ENCODE results near the gene PRDM8.

DNA sequence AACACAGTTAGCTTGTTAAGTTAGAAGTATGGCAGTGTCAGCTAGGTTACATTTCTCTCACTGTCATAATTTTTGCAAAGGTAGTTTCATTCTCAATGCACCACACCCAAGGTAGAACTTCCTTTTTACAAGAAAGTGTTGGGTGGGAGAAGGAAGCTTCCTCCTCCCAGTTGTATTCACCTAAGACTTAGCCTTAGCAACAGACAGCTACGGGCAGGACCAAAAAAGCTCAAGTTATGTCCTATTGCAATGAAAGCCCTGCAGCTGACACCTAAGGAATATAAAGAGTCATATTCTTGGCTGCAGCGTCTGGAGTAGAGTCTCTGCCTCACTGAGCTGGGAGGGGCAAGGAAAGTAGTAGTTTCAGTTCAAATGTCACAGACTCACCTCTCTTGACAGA lies 25.1 kb upstream of the PRDM8 start:
- no peak for TF ChIP-seq CTCF (IDR thresholded peaks at IDR 0.05)
- no peak for TF ChIP-seq POLR2A (IDR thresholded peaks at IDR 0.05)
